H1 (cell line): ENCODE results near the gene TRAPPC12. TPM values are rescaled to one million over a fixed set of nuclear protein-coding genes. Genes with fewer than 3 reads are reported as not detected.

Experiments
- CTCF ChIA-PET: fragments of 300-600 bp; sonication (Branson Sonifier 250); formaldehyde crosslinking; loops from one replicate; lab custom pipeline; 2021; ENCODE audit not compliant: partially characterized antibody; lab: Charles Lee
- POLR2A ChIA-PET: fragments of 300-600 bp; sonication (Branson Sonifier 250); formaldehyde crosslinking; loops from one replicate; lab custom pipeline; 2021; ENCODE audit warnings: inconsistent platforms; ENCODE audit not compliant: partially characterized antibody; lab: Charles Lee
- DNase-seq, 2 experiments: peaks; one replicate each; pipeline versions ENCODE4 v3.0.0 to v3.0.0-alpha.2; 2010 to 2022; ENCODE audit warnings: low spot score in 2 of 2, low read depth in 1 of 2, mixed read lengths in 1 of 2
- FAIRE-seq: peaks from 2 replicates; lab custom pipeline; 2011; peaks lifted over from hg19 to GRCh38; lab: Jason Lieb, UNC
- H2AFZ ChIP-seq: 2 replicates; pipeline ENCODE4 v1.8.1; 2012; ENCODE audit warnings: low read length, inconsistent platforms
- H2AK5ac ChIP-seq: 2 replicates; pipeline ENCODE4 v1.6.1; 2013; ENCODE audit warnings: low read depth, low read length
- H2BK120ac ChIP-seq: replicated peaks from 2 replicates; pipeline ENCODE3; 2013; ENCODE audit warnings: low read depth, low read length, inconsistent platforms
- H2BK12ac ChIP-seq: 2 replicates; pipeline ENCODE4 v1.6.1; 2013; ENCODE audit warnings: low read depth, low read length
- H2BK15ac ChIP-seq: 2 replicates; pipeline ENCODE4 v1.6.1; 2013; ENCODE audit warnings: low read length
- H2BK20ac ChIP-seq: 2 replicates; pipeline ENCODE4 v1.6.1; 2013; ENCODE audit warnings: low read length
- H2BK5ac ChIP-seq: 2 replicates; pipeline ENCODE4 v1.6.1; 2013; ENCODE audit warnings: low read depth, low read length
- H3K14ac ChIP-seq: 2 replicates; pipeline ENCODE4 v1.6.1; 2013; ENCODE audit warnings: inconsistent platforms; ENCODE audit not compliant: insufficient read length
- H3K18ac ChIP-seq: 2 replicates; pipeline ENCODE4 v1.6.1; 2013; ENCODE audit warnings: low read length; ENCODE audit errors: extremely low read depth
- H3K23ac ChIP-seq: 2 replicates; pipeline ENCODE4 v1.6.1; 2013; ENCODE audit warnings: inconsistent platforms; ENCODE audit not compliant: insufficient read length
- H3K23me2 ChIP-seq: 2 replicates; pipeline ENCODE4 v1.6.1; 2013; ENCODE audit warnings: low read depth, low read length
- H3K27ac ChIP-seq: 2 replicates; pipeline ENCODE4 v1.6.1; 2011; ENCODE audit warnings: low read depth, low read length, inconsistent platforms
- H3K27me3 ChIP-seq, 4 experiments: replicated peaks in 1 of 4; 1 replicate in 1 of 4; 2 replicates in 3 of 4; pipeline versions ENCODE4 v1.6.1 to v1.8.1; 2011 to 2013; ENCODE audit warnings: low read length in 3 of 4, mild to moderate bottlenecking in 3 of 4, inconsistent platforms in 2 of 4, mixed read lengths in 2 of 4, moderate library complexity in 1 of 4; ENCODE audit not compliant: control insufficient read depth in 3 of 4, insufficient read depth in 3 of 4; ENCODE audit errors: extremely low read depth in 1 of 4
- H3K36me3 ChIP-seq, 4 experiments: 2 replicates each; pipeline versions ENCODE4 v1.6.1 to v1.8.1; 2011 to 2013; ENCODE audit warnings: mild to moderate bottlenecking in 4 of 4, low read length in 3 of 4, moderate library complexity in 2 of 4, control low read depth in 1 of 4, inconsistent platforms in 1 of 4; ENCODE audit not compliant: insufficient read depth in 4 of 4, control insufficient read depth in 2 of 4
- H3K4ac ChIP-seq: replicated peaks from 2 replicates; pipeline ENCODE3; 2013; ENCODE audit warnings: low read length, low read depth, mixed read lengths, inconsistent platforms; ENCODE audit not compliant: insufficient read length
- H3K4me1 ChIP-seq, 4 experiments: replicated peaks in 1 of 4; 1 replicate in 1 of 4; 2 replicates in 3 of 4; pipeline versions ENCODE4 v1.6.1 to v1.8.1; 2011 to 2013; ENCODE audit warnings: low read length in 3 of 4, inconsistent platforms in 2 of 4, mixed read lengths in 1 of 4; ENCODE audit not compliant: insufficient read depth in 4 of 4, control insufficient read depth in 3 of 4
- H3K4me2 ChIP-seq, 2 experiments: 2 replicates each; pipeline versions ENCODE4 v1.6.1 to v1.8.1; 2011 to 2013; ENCODE audit warnings: low read depth in 2 of 2, low read length in 2 of 2, control low read depth in 1 of 2, inconsistent platforms in 1 of 2, mild to moderate bottlenecking in 1 of 2; ENCODE audit not compliant: insufficient read depth in 1 of 2
- H3K4me3 ChIP-seq, 4 experiments: fragments of 200-600, 300-600 bp in 1 of 4; sonication (generic), shearing (Covaris generic), sonication (Bioruptor Twin) in 1 of 4; 2 replicates each; pipeline versions ENCODE4 v1.5.1 to v1.8.1; 2011 to 2016; ENCODE audit warnings: low read length in 4 of 4, low read depth in 3 of 4, control low read depth in 2 of 4, inconsistent platforms in 2 of 4, mild to moderate bottlenecking in 2 of 4, mixed read lengths in 1 of 4, moderate library complexity in 1 of 4; ENCODE audit not compliant: insufficient read depth in 2 of 4; ENCODE audit errors: extremely low read depth in 1 of 4
- H3K56ac ChIP-seq: replicated peaks from 2 replicates; pipeline ENCODE3; 2013; ENCODE audit warnings: low read depth, mild to moderate bottlenecking, mixed read lengths, low read length, inconsistent platforms; ENCODE audit not compliant: insufficient read length
- H3K79me1 ChIP-seq: 2 replicates; pipeline ENCODE4 v1.6.1; 2013; ENCODE audit warnings: low read depth, low read length, control low read depth
- H3K79me2 ChIP-seq, 2 experiments: 2 replicates each; pipeline versions ENCODE4 v1.6.1 to v1.8.1; 2012 to 2013; ENCODE audit warnings: low read length in 2 of 2, mild to moderate bottlenecking in 2 of 2, inconsistent platforms in 1 of 2; ENCODE audit not compliant: insufficient read depth in 2 of 2, control insufficient read depth in 1 of 2
- H3K9ac ChIP-seq, 4 experiments: replicated peaks in 1 of 4; 1 replicate in 1 of 4; 2 replicates in 3 of 4; pipeline versions ENCODE4 v1.6.1 to v1.8.1; 2011 to 2013; ENCODE audit warnings: low read depth in 3 of 4, low read length in 3 of 4, control low read depth in 2 of 4, mild to moderate bottlenecking in 2 of 4, moderate library complexity in 2 of 4, inconsistent platforms in 1 of 4; ENCODE audit errors: extremely low read depth in 1 of 4
- H3K9me3 ChIP-seq, 2 experiments: 2 replicates each; pipeline versions ENCODE4 v1.6.1 to v1.8.1; 2012 to 2013; ENCODE audit warnings: mild to moderate bottlenecking in 2 of 2, moderate library complexity in 2 of 2, control low read depth in 1 of 2, inconsistent platforms in 1 of 2, low read depth in 1 of 2, low read length in 1 of 2, mixed read lengths in 1 of 2; ENCODE audit not compliant: insufficient read depth in 2 of 2
- H4K20me1 ChIP-seq, 2 experiments: replicated peaks in 1 of 2; 2 replicates each; pipeline versions ENCODE3 to v1.8.1; 2011 to 2013; ENCODE audit warnings: inconsistent platforms in 2 of 2, low read length in 2 of 2, mild to moderate bottlenecking in 1 of 2; ENCODE audit not compliant: insufficient read depth in 2 of 2, control insufficient read depth in 1 of 2
- H4K5ac ChIP-seq: 2 replicates; pipeline ENCODE4 v1.6.1; 2013; ENCODE audit warnings: low read length, low read depth, mixed read lengths, inconsistent platforms; ENCODE audit not compliant: insufficient read length
- H4K8ac ChIP-seq: 2 replicates; pipeline ENCODE4 v1.8.0; 2013; ENCODE audit warnings: mild to moderate bottlenecking, moderate library complexity, low read length, inconsistent platforms; ENCODE audit not compliant: insufficient read depth; ENCODE audit errors: extremely low read depth
- H4K91ac ChIP-seq: replicated peaks from 2 replicates; pipeline ENCODE3; 2013; ENCODE audit warnings: low read length, mixed read lengths, inconsistent platforms; ENCODE audit not compliant: insufficient read length
- ATF2 ChIP-seq: IDR thresholded peaks from 2 replicates; pipeline ENCODE4 v1.6.1; 2012; ENCODE audit warnings: low read length, inconsistent platforms
- JUND ChIP-seq: IDR thresholded peaks from 2 replicates; pipeline ENCODE4 v1.6.1; 2011; ENCODE audit warnings: mild to moderate bottlenecking, improper control_type of control experiment, low read length
- RXRA ChIP-seq: IDR thresholded peaks from 2 replicates; pipeline ENCODE4 v1.6.1; 2011; ENCODE audit warnings: low read depth, mild to moderate bottlenecking, low read length, moderate library complexity; ENCODE audit not compliant: insufficient read depth
- TEAD4 ChIP-seq: IDR thresholded peaks from 2 replicates; pipeline ENCODE4 v1.6.1; 2012; ENCODE audit warnings: low read depth, low read length, inconsistent platforms, mixed read lengths
- WGBS, 2 experiments: shearing (Covaris generic) in 1 of 2; methylation state at CpG; one replicate each; pipeline versions ENCODE4 v1.1.6 to v1.1.7; 2013 to 2015; ENCODE audit warnings: low lambda C conversion rate in 2 of 2, mixed read lengths in 2 of 2, inconsistent platforms in 1 of 2, low coverage in 1 of 2, missing lambda C conversion rate in 1 of 2; ENCODE audit not compliant: insufficient replicate concordance in 2 of 2, insufficient coverage in 1 of 2, insufficient read length in 1 of 2; ENCODE audit errors: extremely low coverage in 1 of 2, missing lambda C conversion rate in 1 of 2; 5-methylcytosine and 5-hydroxymethylcytosine counted together
- polyA plus RNA-seq, 7 experiments: library from polyadenylated mRNA; depleted of rRNA in 3 of 7; stranded (reverse) in 5 of 7; unstranded in 2 of 7; fragments of >200 nt in 5 of 7; fragments of 200-250 nt in 2 of 7; gene quantifications; 1 replicate in 5 of 7; 2 replicates in 1 of 7; 4 replicates in 1 of 7; pipeline versions ENCODE4 v1.2.1 to v1.2.3, GENCODE V29; 2011 to 2013; ENCODE audit warnings: missing spikeins in 2 of 7, mixed read lengths in 2 of 7
- total RNA-seq: library from RNA; stranded (reverse); fragmentation: NEBNext Ultra II Directional; extraction: Animal tissue kit (Norgen Biotek cat#: 25700); gene quantifications from 2 replicates; pipeline ENCODE4 v1.2.1, GENCODE V29; 2021

The TRAPPC12 gene
- total and polyA plus RNA-seq, 2 of the 8 experiments (the other 6 are each of a cell fraction or from before 2014, with no cell fraction given) = 35.0 to 67.3 TPM

- Histone ChIP-seq H3K23ac (no peak overlapping the region), H3K56ac (no peak overlapping the region), H4K5ac (no peak overlapping the region), H3K18ac (no peak overlapping the region), H3K14ac (no peak overlapping the region), H3K9ac (no peak overlapping the region), H3K4me2 (no peak overlapping the region), H3K4me3 (no peak overlapping the region), H3K23me2 (no peaks in the 10 kb centered on the region), H2BK5ac (no peak overlapping the region), H2AFZ (no peak overlapping the region), H4K20me1 (peaks cover 0 to 5% of the 10 kb centered on the region in 2 experiments), H3K36me3 (peaks cover 3 to 8% (median 7%) of the 10 kb centered on the region in 4 experiments; a peak in 4 of 8 replicates), H4K8ac (no peak overlapping the region), H2BK120ac (no peak overlapping the region), H2BK12ac (no peak overlapping the region), H4K91ac (no peak overlapping the region), H3K27ac (no peak overlapping the region), H3K79me1 (peaks cover 2% of the 10 kb centered on the region; the same call in 1 of the 2 replicates), H2BK15ac (no peak overlapping the region), H3K4ac (no peak overlapping the region), H3K79me2 (no peaks in the 10 kb centered on the region), H3K9me3 (no peaks in the 10 kb centered on the region), H2AK5ac (no peak overlapping the region), H2BK20ac (no peak overlapping the region), H3K27me3 (no peaks in the 10 kb centered on the region), H3K4me1 (peaks cover 0 to 3% (median 0%) of the 10 kb centered on the region in 4 experiments; a peak in 1 of 7 replicates)
- no peak for FAIRE-seq
- ChIA-PET CTCF (interaction anchor here (3.5 to 4.8 kb wide), 3 partner anchors 13 to 26 kb away, joined by 18 to 51 read pairs (median 23); no protein-coding TSS in a partner anchor), POLR2A (no interaction called here)
- 90% methylated on average over 10 of the region's 11 CpGs; no CpG with 5 or more reads in 1 of the 2 experiments for WGBS, 2 experiments
- DNase-seq = peak in 1 of 2 experiments; percentile 17
- no peak for TF ChIP-seq ATF2
- no peak for TF ChIP-seq JUND
- TF ChIP-seq TEAD4 = no peak
- no peak for TF ChIP-seq RXRA
Measured at GRCh38 chr2:3449936-3450335, 70.4 kb downstream of the TRAPPC12 start.
